Breast epithelium (tissue), 3 donors: ENCODE measurements around the gene NT5C2.

Experiments used
- POLR2AphosphoS5 ChIP-seq, 3 donors: sonication (generic); formaldehyde crosslinking; IDR thresholded peaks; one replicate each; pipeline ENCODE4 v1.6.1; 2017; ENCODE audit warnings: antibody characterized with exemption in 3 of 3
- TF ChIP-seq, protein P1 (sequence below), 3 donors: fragments of 450-650 bp; IDR thresholded peaks; one replicate each; pipeline ENCODE4 v1.5.1; 2016 to 2017; ENCODE audit warnings: antibody characterized with exemption in 3 of 3, mild to moderate bottlenecking in 3 of 3, moderate library complexity in 3 of 3

DNA sequence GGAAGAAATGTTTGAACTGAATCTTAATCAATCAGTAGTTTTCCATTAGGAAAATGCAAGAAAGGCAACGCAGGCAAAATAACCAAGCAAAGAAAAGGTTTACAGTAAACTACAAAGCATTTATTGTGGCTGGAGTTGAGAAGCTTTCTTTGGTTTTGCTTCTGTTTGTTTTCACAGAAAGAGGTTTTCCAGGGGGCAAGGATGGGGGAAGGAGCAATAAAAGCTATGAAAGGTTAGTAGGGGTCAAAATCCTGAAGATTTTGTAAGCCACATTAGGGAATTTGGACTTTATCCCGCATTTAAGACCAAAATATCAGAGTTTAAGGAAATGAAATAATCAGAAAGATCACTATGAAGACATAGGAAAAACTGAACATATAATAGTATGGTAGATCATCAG is 51.1 kb downstream of the NT5C2 start:
- TF ChIP-seq, protein P1, sequence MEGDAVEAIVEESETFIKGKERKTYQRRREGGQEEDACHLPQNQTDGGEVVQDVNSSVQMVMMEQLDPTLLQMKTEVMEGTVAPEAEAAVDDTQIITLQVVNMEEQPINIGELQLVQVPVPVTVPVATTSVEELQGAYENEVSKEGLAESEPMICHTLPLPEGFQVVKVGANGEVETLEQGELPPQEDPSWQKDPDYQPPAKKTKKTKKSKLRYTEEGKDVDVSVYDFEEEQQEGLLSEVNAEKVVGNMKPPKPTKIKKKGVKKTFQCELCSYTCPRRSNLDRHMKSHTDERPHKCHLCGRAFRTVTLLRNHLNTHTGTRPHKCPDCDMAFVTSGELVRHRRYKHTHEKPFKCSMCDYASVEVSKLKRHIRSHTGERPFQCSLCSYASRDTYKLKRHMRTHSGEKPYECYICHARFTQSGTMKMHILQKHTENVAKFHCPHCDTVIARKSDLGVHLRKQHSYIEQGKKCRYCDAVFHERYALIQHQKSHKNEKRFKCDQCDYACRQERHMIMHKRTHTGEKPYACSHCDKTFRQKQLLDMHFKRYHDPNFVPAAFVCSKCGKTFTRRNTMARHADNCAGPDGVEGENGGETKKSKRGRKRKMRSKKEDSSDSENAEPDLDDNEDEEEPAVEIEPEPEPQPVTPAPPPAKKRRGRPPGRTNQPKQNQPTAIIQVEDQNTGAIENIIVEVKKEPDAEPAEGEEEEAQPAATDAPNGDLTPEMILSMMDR (IDR thresholded peaks at IDR 0.05) = no peak
- TF ChIP-seq POLR2AphosphoS5 (IDR thresholded peaks at IDR 0.05) = no peak
